GM13976 (cell line): Measurements from ENCODE around the gene PLAAT5.

Source experiments
- DNase-seq: peaks from one replicate; pipeline ENCODE4 v3.0.0; 2012; ENCODE audit warnings: low spot score
- in situ Hi-C: fragments of 300-500 bp; cut with MboI; formaldehyde crosslinking; loops from one replicate; pipeline ENCODE4 v1.12.0; 2022; ENCODE audit warnings: low sequenced_read_pairs, mixed read lengths, inconsistent platforms; ENCODE audit not compliant: unreplicated experiment
- TF ChIP-seq, protein P1 (sequence below): IDR thresholded peaks from 2 replicates; pipeline ENCODE4 v1.5.1; 2012; ENCODE audit warnings: borderline replicate concordance, mild to moderate bottlenecking; ENCODE audit not compliant: insufficient read depth; ENCODE audit errors: extremely low read depth, missing control alignments, control extremely low read depth

Gene PLAAT5

GRCh38 chr11:63512816-63513215, 21.8 kb upstream of the PLAAT5 start:
- TF ChIP-seq, protein P1, sequence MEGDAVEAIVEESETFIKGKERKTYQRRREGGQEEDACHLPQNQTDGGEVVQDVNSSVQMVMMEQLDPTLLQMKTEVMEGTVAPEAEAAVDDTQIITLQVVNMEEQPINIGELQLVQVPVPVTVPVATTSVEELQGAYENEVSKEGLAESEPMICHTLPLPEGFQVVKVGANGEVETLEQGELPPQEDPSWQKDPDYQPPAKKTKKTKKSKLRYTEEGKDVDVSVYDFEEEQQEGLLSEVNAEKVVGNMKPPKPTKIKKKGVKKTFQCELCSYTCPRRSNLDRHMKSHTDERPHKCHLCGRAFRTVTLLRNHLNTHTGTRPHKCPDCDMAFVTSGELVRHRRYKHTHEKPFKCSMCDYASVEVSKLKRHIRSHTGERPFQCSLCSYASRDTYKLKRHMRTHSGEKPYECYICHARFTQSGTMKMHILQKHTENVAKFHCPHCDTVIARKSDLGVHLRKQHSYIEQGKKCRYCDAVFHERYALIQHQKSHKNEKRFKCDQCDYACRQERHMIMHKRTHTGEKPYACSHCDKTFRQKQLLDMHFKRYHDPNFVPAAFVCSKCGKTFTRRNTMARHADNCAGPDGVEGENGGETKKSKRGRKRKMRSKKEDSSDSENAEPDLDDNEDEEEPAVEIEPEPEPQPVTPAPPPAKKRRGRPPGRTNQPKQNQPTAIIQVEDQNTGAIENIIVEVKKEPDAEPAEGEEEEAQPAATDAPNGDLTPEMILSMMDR: no peak
- in situ Hi-C loops: no loop called here
- no peak for DNase-seq

DNA sequence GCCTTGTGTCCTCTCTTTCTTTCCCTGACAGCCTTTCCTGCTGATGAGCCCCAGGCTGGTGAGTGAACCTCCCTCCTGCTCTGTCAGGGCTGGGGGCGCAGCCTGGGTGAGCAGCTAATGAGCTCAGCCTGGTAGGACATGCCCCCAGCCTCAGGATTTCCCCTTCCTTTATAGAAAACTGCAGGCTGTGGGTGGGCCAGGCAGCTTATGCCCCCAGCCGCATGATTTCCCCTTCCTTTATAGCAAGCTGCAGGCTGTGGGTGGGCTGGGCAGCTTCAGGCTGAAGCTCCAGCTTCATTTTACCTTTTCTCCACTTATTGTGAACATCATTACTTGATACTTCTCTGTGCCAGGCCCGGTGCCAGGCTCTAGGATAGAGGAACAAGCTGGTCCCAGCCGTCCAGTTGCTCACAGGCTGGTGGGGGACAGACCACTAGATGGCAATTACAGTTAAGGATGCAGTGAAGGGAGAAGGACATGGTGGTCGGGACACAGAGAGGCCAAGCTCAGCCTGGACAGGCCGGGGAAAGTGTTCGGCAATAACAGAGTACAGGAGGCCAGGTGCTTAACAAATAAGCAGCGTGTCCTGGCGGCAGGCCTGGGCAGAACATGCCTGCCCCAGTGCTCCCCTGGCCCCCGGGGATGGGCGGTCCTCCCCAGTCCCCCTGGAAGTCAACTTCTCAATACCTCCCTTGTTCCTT, 20.2 kb upstream of the PLAAT5 start:
- DNase-seq: peak; percentile 17
- TF ChIP-seq, protein P1: no peak
- in situ Hi-C loops: no loop called here

DNA sequence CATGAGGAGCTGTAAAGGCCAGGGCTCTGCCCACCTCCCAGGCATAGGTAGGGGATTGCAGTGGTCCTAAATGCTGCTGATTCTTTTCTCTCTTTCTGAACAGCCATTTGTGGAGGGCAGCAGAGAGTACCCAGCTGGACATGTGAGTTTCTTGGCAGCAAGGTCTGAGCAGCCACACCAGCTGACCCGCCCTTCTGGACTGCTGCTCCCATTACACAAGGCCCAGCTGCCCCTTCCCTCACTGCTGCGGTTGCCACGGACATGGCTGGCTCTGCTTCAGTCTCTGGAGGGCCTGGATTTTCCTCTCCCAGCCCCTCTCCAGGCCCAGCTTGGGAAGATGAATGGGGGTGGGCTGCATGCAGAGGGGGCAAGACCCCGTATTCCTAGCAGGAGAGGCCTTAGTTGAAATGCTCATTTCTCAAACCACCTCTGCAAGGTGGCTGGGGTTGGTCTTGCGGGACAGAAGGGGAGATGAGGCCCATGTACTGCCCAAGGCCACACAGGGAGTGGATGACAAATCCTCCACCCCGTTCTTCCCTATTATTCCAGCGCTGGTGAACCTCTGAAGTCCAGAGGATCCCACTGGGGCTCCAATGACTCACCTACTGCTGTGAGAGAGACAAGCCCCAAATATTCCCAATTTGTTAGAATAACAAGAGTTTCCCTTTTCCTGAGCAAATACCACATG, 19.5 kb upstream of the PLAAT5 start:
- in situ Hi-C loops: no loop called here
- TF ChIP-seq, protein P1: no peak
- peak; percentile 17 for DNase-seq

DNA sequence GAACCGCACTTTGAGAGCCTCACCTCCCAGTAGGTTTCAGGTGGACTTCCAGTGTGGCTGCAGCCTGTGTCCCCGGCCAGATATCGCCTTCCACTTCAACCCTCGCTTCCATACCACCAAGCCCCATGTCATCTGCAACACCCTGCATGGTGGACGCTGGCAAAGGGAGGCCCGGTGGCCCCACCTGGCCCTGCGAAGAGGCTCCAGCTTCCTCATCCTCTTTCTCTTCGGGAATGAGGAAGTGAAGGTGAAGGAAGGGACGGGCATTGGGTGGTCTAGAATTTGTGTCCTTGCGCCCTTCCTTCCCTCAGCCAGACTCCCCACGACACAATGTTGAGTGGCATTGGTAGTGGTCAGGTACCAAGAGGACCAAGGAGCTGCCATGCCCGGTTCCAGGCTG, 17.8 kb upstream of the PLAAT5 start:
- in situ Hi-C loops: no loop called here
- TF ChIP-seq, protein P1: no peak
- no peak for DNase-seq

- TF ChIP-seq, protein P1: peak; percentile 21
- DNase-seq: peak; percentile 54
- in situ Hi-C loops: no loop called here
These were observed 17.0 kb upstream of the PLAAT5 start for GRCh38 chr11:63508009-63508408.

- no peak for DNase-seq
- TF ChIP-seq, protein P1: no peak
- in situ Hi-C loops: no loop called here
These were observed 16.5 kb upstream of the PLAAT5 start for GRCh38 chr11:63507511-63507910.
